BLaER1 treated with 17β-estradiol and CSF1 and Interleukin-3, amounts not matched to agents 10 nM and 100 nM (cell line): ENCODE results near the gene RTF2.

ENCODE experiments used
- H3K27ac ChIP-seq, 11 experiments: shearing (Covaris generic); formaldehyde crosslinking; 2 replicates each; pipeline ENCODE4 v1.8.1; 2022
- H3K27me3 ChIP-seq, 11 experiments: shearing (Covaris generic); formaldehyde crosslinking; 2 replicates each; pipeline ENCODE4 v1.8.1; 2022
- H3K36me3 ChIP-seq, 11 experiments: shearing (Covaris generic); formaldehyde crosslinking; 2 replicates each; pipeline ENCODE4 v1.8.1; 2022
- H3K4me1 ChIP-seq, 10 experiments: shearing (Covaris generic); formaldehyde crosslinking; 2 replicates each; pipeline ENCODE4 v1.8.1; 2022
- H3K4me2 ChIP-seq, 11 experiments: shearing (Covaris generic); formaldehyde crosslinking; 2 replicates each; pipeline ENCODE4 v1.8.1; 2022
- H3K4me3 ChIP-seq, 10 experiments: shearing (Covaris generic); formaldehyde crosslinking; 2 replicates each; pipeline ENCODE4 v1.8.1; 2022
- H3K9ac ChIP-seq, 11 experiments: shearing (Covaris generic); formaldehyde crosslinking; 2 replicates each; pipeline ENCODE4 v1.8.1; 2022
- H3K9me3 ChIP-seq, 11 experiments: shearing (Covaris generic); formaldehyde crosslinking; replicated peaks in 1 of 11; 2 replicates each; pipeline ENCODE4 v1.8.1; 2022
- H4K20me1 ChIP-seq, 11 experiments: shearing (Covaris generic); formaldehyde crosslinking; 2 replicates each; pipeline ENCODE4 v1.8.1; 2022
- Cebpa-rat ChIP-seq, 11 experiments: shearing (Covaris generic); IDR thresholded peaks; 2 replicates each; pipeline ENCODE4 v1.8.1; 2022

RTF2 gene, protein sequence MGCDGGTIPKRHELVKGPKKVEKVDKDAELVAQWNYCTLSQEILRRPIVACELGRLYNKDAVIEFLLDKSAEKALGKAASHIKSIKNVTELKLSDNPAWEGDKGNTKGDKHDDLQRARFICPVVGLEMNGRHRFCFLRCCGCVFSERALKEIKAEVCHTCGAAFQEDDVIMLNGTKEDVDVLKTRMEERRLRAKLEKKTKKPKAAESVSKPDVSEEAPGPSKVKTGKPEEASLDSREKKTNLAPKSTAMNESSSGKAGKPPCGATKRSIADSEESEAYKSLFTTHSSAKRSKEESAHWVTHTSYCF

GRCh38 chr20:56468316-56469076 is at the start of gene RTF2:
Gene RTF2 (plus strand): TSS chr20:56468627. CDS start chr20:56468698, 71 bp downstream.
- Histone ChIP-seq H4K20me1 (peaks cover 0 to 33% (median 12%) of the 10 kb centered on the region in 11 experiments; a peak in 14 of 22 replicates), H3K4me1 (peaks cover 54 to 74% (median 67%) of the 10 kb centered on the region in 10 experiments), H3K9me3 (no peaks in the 10 kb centered on the region), H3K36me3 (peaks cover 16 to 37% (median 30%) of the 10 kb centered on the region in 11 experiments), H3K9ac (peak within 1 kb of the TSS; percentile 83 to 94 (median 88)), H3K27me3 (no peaks in the 10 kb centered on the region), H3K4me3 (peak within 1 kb of the TSS; percentile 83 to 96 (median 91)), H3K27ac (peak within 1 kb of the TSS; percentile 80 to 94 (median 88)), H3K4me2 (peak within 1 kb of the TSS; percentile 81 to 98 (median 91))
- TF ChIP-seq Cebpa-rat (IDR thresholded peaks at IDR 0.05): no peak

GRCh38 chr20:56420028-56420427 is 48.4 kb upstream of the RTF2 start:
- H3K4me1 ChIP-seq: peaks cover 0 to 88% (median 52%) of the 10 kb centered on the region in 10 experiments; a peak in 17 of 20 replicates
- peaks cover 0 to 10% (median 0%) of the 10 kb centered on the region in 11 experiments; a peak in 5 of 22 replicates for H3K27me3 ChIP-seq
- H3K9ac ChIP-seq: no peak overlapping the region; a peak in 1 of 22 replicates
- H3K27ac ChIP-seq: peak overlapping the region in 8 of 11 experiments; percentile 21 to 84 (median 72); a peak in 15 of 22 replicates
- no peak overlapping the region for H3K4me3 ChIP-seq
- no peak for TF ChIP-seq Cebpa-rat (IDR thresholded peaks at IDR 0.05)
- peak overlapping the region in 8 of 11 experiments; percentile 56 to 84 (median 79); a peak in 14 of 22 replicates for H3K4me2 ChIP-seq
- no peaks in the 10 kb centered on the region for H4K20me1 ChIP-seq
- H3K36me3 ChIP-seq: no peaks in the 10 kb centered on the region
- no peaks in the 10 kb centered on the region for H3K9me3 ChIP-seq

GRCh38 chr20:56420940-56421688 is 47.3 kb upstream of the RTF2 start:
- H3K4me1 ChIP-seq: peaks cover 0 to 84% (median 52%) of the 10 kb centered on the region in 10 experiments; a peak in 17 of 20 replicates
- H3K27ac ChIP-seq: peak overlapping the region in 2 of 11 experiments; percentile 7 to 84; a peak in 1 of 22 replicates
- no peak overlapping the region for H3K9ac ChIP-seq
- H3K4me3 ChIP-seq: no peak overlapping the region
- peak overlapping the region in 6 of 11 experiments; percentile 10 to 84 (median 79); a peak in 10 of 22 replicates for H3K4me2 ChIP-seq
- no peak for TF ChIP-seq Cebpa-rat (IDR thresholded peaks at IDR 0.05)
- peaks cover 0 to 21% (median 0%) of the 10 kb centered on the region in 11 experiments; a peak in 5 of 22 replicates for H3K27me3 ChIP-seq
- H4K20me1 ChIP-seq: no peaks in the 10 kb centered on the region
- H3K9me3 ChIP-seq: no peaks in the 10 kb centered on the region
- H3K36me3 ChIP-seq: no peaks in the 10 kb centered on the region

- Histone ChIP-seq H3K4me3 (no peak overlapping the region), H3K4me2 (peak overlapping the region in 6 of 11 experiments; percentile 9 to 79 (median 78); a peak in 11 of 22 replicates), H3K27ac (no peak overlapping the region), H3K36me3 (no peaks in the 10 kb centered on the region), H3K27me3 (peaks cover 0 to 20% (median 0%) of the 10 kb centered on the region in 11 experiments; a peak in 5 of 22 replicates), H3K4me1 (peaks cover 0 to 89% (median 52%) of the 10 kb centered on the region in 10 experiments; a peak in 17 of 20 replicates), H4K20me1 (no peaks in the 10 kb centered on the region), H3K9me3 (no peaks in the 10 kb centered on the region), H3K9ac (no peak overlapping the region)
- no peak for TF ChIP-seq Cebpa-rat (IDR thresholded peaks at IDR 0.05)
Measured at GRCh38 chr20:56422076-56422823, 46.2 kb upstream of the RTF2 start.

GRCh38 chr20:56422824-56423189 is 45.6 kb upstream of the RTF2 start:
- TF ChIP-seq Cebpa-rat (IDR thresholded peaks at IDR 0.05): no peak
- Histone ChIP-seq H3K4me2 (peak overlapping the region in 6 of 11 experiments; percentile 9 to 79 (median 78); a peak in 11 of 22 replicates), H3K27me3 (peaks cover 0 to 22% (median 0%) of the 10 kb centered on the region in 11 experiments; a peak in 5 of 22 replicates), H3K27ac (no peak overlapping the region), H3K9ac (no peak overlapping the region), H3K4me3 (no peak overlapping the region), H4K20me1 (no peaks in the 10 kb centered on the region), H3K36me3 (no peaks in the 10 kb centered on the region), H3K9me3 (no peaks in the 10 kb centered on the region), H3K4me1 (peaks cover 0 to 89% (median 51%) of the 10 kb centered on the region in 10 experiments; a peak in 17 of 20 replicates)

DNA sequence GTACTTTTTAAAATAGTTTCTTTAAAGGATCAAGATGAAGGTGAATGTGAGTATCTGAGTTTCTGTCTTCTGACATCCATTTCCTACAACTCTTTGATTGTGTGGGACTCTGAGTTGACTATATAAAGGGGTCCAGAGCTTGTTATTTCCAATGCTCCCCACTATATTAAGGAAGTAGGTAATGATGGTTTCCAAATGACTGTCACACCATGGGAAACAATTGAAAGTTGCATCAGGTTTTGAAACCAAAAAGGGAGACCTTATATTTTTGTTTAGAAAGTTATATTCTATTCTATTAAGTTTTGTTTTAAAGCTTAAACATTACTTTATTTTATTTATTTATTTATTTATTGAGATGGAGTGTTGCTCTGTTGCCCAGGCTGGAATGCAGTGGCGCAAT is 45.2 kb upstream of the RTF2 start:
- no peaks in the 10 kb centered on the region for H4K20me1 ChIP-seq
- H3K27me3 ChIP-seq: peaks cover 0 to 24% (median 0%) of the 10 kb centered on the region in 11 experiments; a peak in 5 of 22 replicates
- H3K4me3 ChIP-seq: no peak overlapping the region
- H3K27ac ChIP-seq: no peak overlapping the region
- peaks cover 0 to 89% (median 49%) of the 10 kb centered on the region in 10 experiments; a peak in 17 of 20 replicates for H3K4me1 ChIP-seq
- peak overlapping the region in 5 of 11 experiments; percentile 57 to 79 (median 79); a peak in 9 of 22 replicates for H3K4me2 ChIP-seq
- no peaks in the 10 kb centered on the region for H3K9me3 ChIP-seq
- H3K36me3 ChIP-seq: no peaks in the 10 kb centered on the region
- no peak for TF ChIP-seq Cebpa-rat (IDR thresholded peaks at IDR 0.05)
- no peak overlapping the region for H3K9ac ChIP-seq

- no peaks in the 10 kb centered on the region for H3K9me3 ChIP-seq
- H3K4me2 ChIP-seq: peak overlapping the region in 2 of 11 experiments; percentile 79; a peak in 3 of 22 replicates
- H3K4me1 ChIP-seq: peaks cover 0 to 89% (median 45%) of the 10 kb centered on the region in 10 experiments; a peak in 17 of 20 replicates
- no peaks in the 10 kb centered on the region for H3K36me3 ChIP-seq
- H3K27me3 ChIP-seq: peaks cover 0 to 31% (median 0%) of the 10 kb centered on the region in 11 experiments; a peak in 5 of 22 replicates
- H3K4me3 ChIP-seq: no peak overlapping the region
- no peaks in the 10 kb centered on the region; a peak in 1 of 22 replicates for H4K20me1 ChIP-seq
- no peak overlapping the region for H3K27ac ChIP-seq
- no peak overlapping the region for H3K9ac ChIP-seq
- TF ChIP-seq Cebpa-rat (IDR thresholded peaks at IDR 0.05): no peak
Measured at GRCh38 chr20:56423886-56424285, 44.5 kb upstream of the RTF2 start.

- no peak overlapping the region for H3K9ac ChIP-seq
- no peak overlapping the region for H3K4me3 ChIP-seq
- H3K9me3 ChIP-seq: no peaks in the 10 kb centered on the region
- no peak for TF ChIP-seq Cebpa-rat (IDR thresholded peaks at IDR 0.05)
- no peak overlapping the region for H3K27ac ChIP-seq
- no peaks in the 10 kb centered on the region for H3K36me3 ChIP-seq
- peaks cover 0 to under 1% (median 0%) of the 10 kb centered on the region in 11 experiments; a peak in 1 of 22 replicates for H4K20me1 ChIP-seq
- peaks cover 8 to 91% (median 45%) of the 10 kb centered on the region in 10 experiments; a peak in 19 of 20 replicates for H3K4me1 ChIP-seq
- no peak overlapping the region for H3K4me2 ChIP-seq
- peaks cover 0 to 35% (median 0%) of the 10 kb centered on the region in 11 experiments; a peak in 5 of 22 replicates for H3K27me3 ChIP-seq
Measured at GRCh38 chr20:56424931-56425330, 43.5 kb upstream of the RTF2 start.
